Measurements from ENCODE around the gene TNFRSF8.
"Not testable (repeated sequence)": the region's sequence is repeated elsewhere in the genome, so short reads cannot be mapped to it uniquely, and the experiment has no call there.

TNFRSF8 gene

DNA sequence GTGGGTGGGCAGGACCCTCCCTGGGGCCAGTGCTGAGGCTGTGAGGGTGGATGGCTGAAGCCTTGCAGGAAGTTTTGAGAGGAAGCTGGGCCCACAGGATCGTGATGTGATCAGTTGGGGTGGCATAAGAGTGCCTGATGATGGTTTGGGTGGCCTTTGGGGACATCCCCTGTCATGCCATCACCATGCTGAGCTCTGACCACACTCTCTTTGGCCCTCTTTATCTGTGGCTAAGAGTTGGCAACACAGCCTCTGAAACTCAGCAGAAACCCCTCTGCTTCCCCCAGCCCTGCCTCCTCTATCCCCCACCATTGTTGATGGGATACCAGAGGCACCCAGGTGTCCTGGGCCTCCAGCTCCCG lies 24.0 kb upstream of the TNFRSF8 start:
- no peak overlapping the region for H3K4me3 ChIP-seq (ENCODE audit: low read length in 2 of 2)
- H3K18ac ChIP-seq (ENCODE audit: low read length): peak overlapping the region; percentile 77
- H3K79me1 ChIP-seq (ENCODE audit: low read depth, low read length): no peaks in the 10 kb centered on the region
- no peak overlapping the region for H3K27ac ChIP-seq (replicated peaks; ENCODE audit: low read length)
- peaks cover 12 to 13% of the 10 kb centered on the region in 2 donors for H3K4me1 ChIP-seq (ENCODE audit: control insufficient read depth in 2 of 2, insufficient read depth in 1 of 2, low read depth in 1 of 2, low read length in 2 of 2)
- H2BK15ac ChIP-seq (ENCODE audit: low read length): peak overlapping the region; percentile 14
- H2BK120ac ChIP-seq (ENCODE audit: low read depth, low read length): no peak overlapping the region
- no peak for DNase-seq (ENCODE audit: low spot score)
- H2AFZ ChIP-seq (ENCODE audit: low read length): peak overlapping the region; percentile 65
- no peak overlapping the region for H2BK12ac ChIP-seq (ENCODE audit: low read length)
- H3K4ac ChIP-seq (ENCODE audit: low read length): peak overlapping the region; percentile 53
- H3K36me3 ChIP-seq (replicated peaks in 1 of 2; ENCODE audit: control insufficient read depth in 2 of 2, insufficient read depth in 2 of 2, low read length in 2 of 2): no peaks in the 10 kb centered on the region
- H3K27me3 ChIP-seq (ENCODE audit: control insufficient read depth in 3 of 3, insufficient read depth in 3 of 3, low read depth in 1 of 3, low read length in 3 of 3): no peaks in the 10 kb centered on the region
- H3K14ac ChIP-seq (ENCODE audit: low read length): peak overlapping the region; percentile 17
- no CpG with 5 or more reads among the region's 2 CpGs for WGBS, 2 donors (ENCODE audit: extremely low coverage in 2 of 2, insufficient read length in 2 of 2, insufficient replicate concordance in 1 of 2)
- H3K9me3 ChIP-seq (replicated peaks in 1 of 2; ENCODE audit: control insufficient read depth in 2 of 2, insufficient read depth in 1 of 2, low read depth in 1 of 2, low read length in 2 of 2): no peaks in the 10 kb centered on the region
- H4K91ac ChIP-seq (ENCODE audit: low read depth, low read length, poor library complexity): no peak overlapping the region
- peak overlapping the region; percentile 68 for H2AK5ac ChIP-seq (ENCODE audit: low read depth, low read length)
- no peak overlapping the region for H2BK5ac ChIP-seq (ENCODE audit: low read length)
- H3K23ac ChIP-seq (ENCODE audit: low read depth, low read length, poor library complexity): peak overlapping the region; percentile 16
- no peak overlapping the region for H4K8ac ChIP-seq (ENCODE audit: low read depth, low read length)
- H3K4me2 ChIP-seq (ENCODE audit: insufficient read depth, low read length, poor library complexity, severe bottlenecking): no peak overlapping the region
- H3K9ac ChIP-seq (ENCODE audit: low read depth, low read length, poor library complexity): no peak overlapping the region

DNA sequence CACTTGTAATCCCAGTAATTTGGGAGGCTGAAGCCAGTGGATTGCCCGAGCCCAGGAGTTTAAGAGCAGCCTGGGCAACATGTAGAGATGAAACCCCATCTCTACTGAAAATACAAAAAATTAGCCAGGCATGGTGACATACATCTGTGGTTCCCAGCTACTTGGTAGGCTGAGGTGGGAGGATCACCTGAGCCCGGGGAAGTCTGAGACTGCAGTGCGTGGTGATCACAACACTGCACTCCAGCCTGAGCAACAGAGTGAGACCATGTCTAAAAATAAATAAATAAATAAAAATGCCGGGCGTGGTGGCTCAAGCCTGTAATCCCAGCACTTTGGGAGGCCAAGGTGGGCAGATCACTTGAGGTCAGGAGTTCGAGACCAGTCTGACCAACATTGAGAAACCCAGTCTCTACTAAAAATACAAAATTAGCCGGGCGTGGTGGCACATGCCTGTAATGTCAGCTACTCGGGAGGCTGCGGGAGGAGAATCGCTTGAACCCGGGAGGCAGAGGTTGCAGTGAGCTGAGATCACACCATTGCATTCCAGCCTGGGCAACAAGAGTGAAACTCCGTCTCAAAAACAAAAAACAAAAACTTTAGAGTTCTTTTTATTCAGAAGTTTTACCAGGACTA lies 23.2 kb upstream of the TNFRSF8 start:
- H3K4me3 ChIP-seq (ENCODE audit: low read length in 2 of 2); H2BK15ac ChIP-seq (ENCODE audit: low read length); H3K27ac ChIP-seq (replicated peaks; ENCODE audit: low read length); H2BK12ac ChIP-seq (ENCODE audit: low read length); H3K9ac ChIP-seq (ENCODE audit: low read depth, low read length, poor library complexity); H3K4me2 ChIP-seq (ENCODE audit: insufficient read depth, low read length, poor library complexity, severe bottlenecking); H3K27me3 ChIP-seq (ENCODE audit: control insufficient read depth in 3 of 3, insufficient read depth in 3 of 3, low read depth in 1 of 3, low read length in 3 of 3); H3K36me3 ChIP-seq (replicated peaks in 1 of 2; ENCODE audit: control insufficient read depth in 2 of 2, insufficient read depth in 2 of 2, low read length in 2 of 2); H3K9me3 ChIP-seq (replicated peaks in 1 of 2; ENCODE audit: control insufficient read depth in 2 of 2, insufficient read depth in 1 of 2, low read depth in 1 of 2, low read length in 2 of 2); H3K18ac ChIP-seq (ENCODE audit: low read length); H3K14ac ChIP-seq (ENCODE audit: low read length); H2AK5ac ChIP-seq (ENCODE audit: low read depth, low read length); H4K8ac ChIP-seq (ENCODE audit: low read depth, low read length); H2BK120ac ChIP-seq (ENCODE audit: low read depth, low read length); H3K79me1 ChIP-seq (ENCODE audit: low read depth, low read length); H3K4ac ChIP-seq (ENCODE audit: low read length); H4K91ac ChIP-seq (ENCODE audit: low read depth, low read length, poor library complexity); H3K23ac ChIP-seq (ENCODE audit: low read depth, low read length, poor library complexity); H2BK5ac ChIP-seq (ENCODE audit: low read length); DNase-seq (ENCODE audit: low spot score): not testable (repeated sequence)
- no CpG with 5 or more reads among the region's 13 CpGs for WGBS, 2 donors (ENCODE audit: extremely low coverage in 2 of 2, insufficient read length in 2 of 2, insufficient replicate concordance in 1 of 2)
- H2AFZ ChIP-seq (ENCODE audit: low read length): peak overlapping the region; percentile 6
- H3K4me1 ChIP-seq (ENCODE audit: control insufficient read depth in 2 of 2, insufficient read depth in 1 of 2, low read depth in 1 of 2, low read length in 2 of 2): peaks cover 11 to 12% of the 10 kb centered on the region in 2 donors

GRCh38 chr1:12040457-12041051 lies 22.5 kb upstream of the TNFRSF8 start:
- H3K4me3 ChIP-seq (ENCODE audit: low read length in 2 of 2): no peak overlapping the region
- H3K36me3 ChIP-seq (replicated peaks in 1 of 2; ENCODE audit: control insufficient read depth in 2 of 2, insufficient read depth in 2 of 2, low read length in 2 of 2): no peaks in the 10 kb centered on the region
- H4K91ac ChIP-seq (ENCODE audit: low read depth, low read length, poor library complexity): no peak overlapping the region
- H2AFZ ChIP-seq (ENCODE audit: low read length): peak overlapping the region; percentile 6
- no peak overlapping the region for H2BK12ac ChIP-seq (ENCODE audit: low read length)
- H3K9me3 ChIP-seq (replicated peaks in 1 of 2; ENCODE audit: control insufficient read depth in 2 of 2, insufficient read depth in 1 of 2, low read depth in 1 of 2, low read length in 2 of 2): no peaks in the 10 kb centered on the region
- H2BK120ac ChIP-seq (ENCODE audit: low read depth, low read length): no peak overlapping the region
- no peak overlapping the region for H2BK15ac ChIP-seq (ENCODE audit: low read length)
- H3K27me3 ChIP-seq (ENCODE audit: control insufficient read depth in 3 of 3, insufficient read depth in 3 of 3, low read depth in 1 of 3, low read length in 3 of 3): peaks cover 0 to 2% (median 0%) of the 10 kb centered on the region in 3 experiments
- H3K4me2 ChIP-seq (ENCODE audit: insufficient read depth, low read length, poor library complexity, severe bottlenecking): no peak overlapping the region
- H3K14ac ChIP-seq (ENCODE audit: low read length): no peak overlapping the region
- no peak overlapping the region for H2AK5ac ChIP-seq (ENCODE audit: low read depth, low read length)
- no peak overlapping the region for H3K4ac ChIP-seq (ENCODE audit: low read length)
- DNase-seq (ENCODE audit: low spot score): peak; percentile 17
- no peak overlapping the region for H3K23ac ChIP-seq (ENCODE audit: low read depth, low read length, poor library complexity)
- peaks cover 11 to 12% of the 10 kb centered on the region in 2 donors for H3K4me1 ChIP-seq (ENCODE audit: control insufficient read depth in 2 of 2, insufficient read depth in 1 of 2, low read depth in 1 of 2, low read length in 2 of 2)
- no peak overlapping the region for H2BK5ac ChIP-seq (ENCODE audit: low read length)
- no peak overlapping the region for H3K9ac ChIP-seq (ENCODE audit: low read depth, low read length, poor library complexity)
- no peak overlapping the region for H3K18ac ChIP-seq (ENCODE audit: low read length)
- no peak overlapping the region for H4K8ac ChIP-seq (ENCODE audit: low read depth, low read length)
- WGBS, 2 donors (ENCODE audit: extremely low coverage in 2 of 2, insufficient read length in 2 of 2, insufficient replicate concordance in 1 of 2): no CpG with 5 or more reads among the region's 6 CpGs
- no peaks in the 10 kb centered on the region for H3K79me1 ChIP-seq (ENCODE audit: low read depth, low read length)
- no peak overlapping the region for H3K27ac ChIP-seq (replicated peaks; ENCODE audit: low read length)

- not testable (repeated sequence) for H3K36me3 ChIP-seq (replicated peaks in 1 of 2; ENCODE audit: control insufficient read depth in 2 of 2, insufficient read depth in 2 of 2, low read length in 2 of 2); H3K4ac ChIP-seq (ENCODE audit: low read length); H3K4me2 ChIP-seq (ENCODE audit: insufficient read depth, low read length, poor library complexity, severe bottlenecking); H2BK5ac ChIP-seq (ENCODE audit: low read length); H2AK5ac ChIP-seq (ENCODE audit: low read depth, low read length); H3K18ac ChIP-seq (ENCODE audit: low read length); H4K8ac ChIP-seq (ENCODE audit: low read depth, low read length); H2AFZ ChIP-seq (ENCODE audit: low read length); H3K27ac ChIP-seq (replicated peaks; ENCODE audit: low read length); H3K27me3 ChIP-seq (ENCODE audit: control insufficient read depth in 3 of 3, insufficient read depth in 3 of 3, low read depth in 1 of 3, low read length in 3 of 3); H3K23ac ChIP-seq (ENCODE audit: low read depth, low read length, poor library complexity); H2BK12ac ChIP-seq (ENCODE audit: low read length); H3K9ac ChIP-seq (ENCODE audit: low read depth, low read length, poor library complexity); H3K14ac ChIP-seq (ENCODE audit: low read length); H3K9me3 ChIP-seq (replicated peaks in 1 of 2; ENCODE audit: control insufficient read depth in 2 of 2, insufficient read depth in 1 of 2, low read depth in 1 of 2, low read length in 2 of 2); H4K91ac ChIP-seq (ENCODE audit: low read depth, low read length, poor library complexity); DNase-seq (ENCODE audit: low spot score); H3K79me1 ChIP-seq (ENCODE audit: low read depth, low read length); H3K4me3 ChIP-seq (ENCODE audit: low read length in 2 of 2); H2BK120ac ChIP-seq (ENCODE audit: low read depth, low read length); H2BK15ac ChIP-seq (ENCODE audit: low read length)
- H3K4me1 ChIP-seq (ENCODE audit: control insufficient read depth in 2 of 2, insufficient read depth in 1 of 2, low read depth in 1 of 2, low read length in 2 of 2): peaks cover 9 to 10% of the 10 kb centered on the region in 2 donors
- no CpG with 5 or more reads among the region's 15 CpGs for WGBS, 2 donors (ENCODE audit: extremely low coverage in 2 of 2, insufficient read length in 2 of 2, insufficient replicate concordance in 1 of 2)
Observed at GRCh38 chr1:12044187-12044877, 18.8 kb upstream of the TNFRSF8 start.
